HG03025 (cell line): ENCODE data around the gene MAP2K2.

ENCODE experiments used
- ATAC-seq: cut with Tn5 transposase; IDR thresholded peaks from one replicate; pipeline ENCODE4 v1.9.1; 2021; ENCODE audit warnings: mild to moderate bottlenecking, moderate library complexity; ENCODE audit not compliant: unreplicated experiment, low FRiP score

MAP2K2 gene

GRCh38 chr19:4100647-4101495 lies 23.1 kb downstream of the MAP2K2 start:
- ATAC-seq = no peak

GRCh38 chr19:4099041-4099764 lies 24.7 kb downstream of the MAP2K2 start:
- no peak for ATAC-seq

- no peak for ATAC-seq
Observed at GRCh38 chr19:4098493-4098892, 25.4 kb downstream of the MAP2K2 start.

GRCh38 chr19:4097501-4097900 lies 26.4 kb downstream of the MAP2K2 start:
- ATAC-seq = no peak

- ATAC-seq = no peak
Observed at GRCh38 chr19:4096049-4096892, 27.7 kb downstream of the MAP2K2 start.

- no peak for ATAC-seq
Observed at GRCh38 chr19:4095488-4095844, 28.5 kb downstream of the MAP2K2 start.

- ATAC-seq = no peak
Observed at GRCh38 chr19:4094761-4095487, 29.0 kb downstream of the MAP2K2 start.

- no peak for ATAC-seq
Observed at GRCh38 chr19:4094291-4094690, 29.6 kb downstream of the MAP2K2 start.

- ATAC-seq = no peak
Observed at GRCh38 chr19:4093643-4094175, 30.2 kb downstream of the MAP2K2 start.

- no peak for ATAC-seq
Observed at GRCh38 chr19:4090356-4091220, 33.3 kb downstream of the MAP2K2 start.

- no peak for ATAC-seq
Observed at GRCh38 chr19:4089946-4090345, 34.0 kb downstream of the MAP2K2 start.

GRCh38 chr19:4089400-4089908 lies 34.5 kb downstream of the MAP2K2 start:
- ATAC-seq = no peak

GRCh38 chr19:4088975-4089374 lies 34.9 kb downstream of the MAP2K2 start:
- ATAC-seq = no peak

GRCh38 chr19:4087787-4088679 lies 35.9 kb downstream of the MAP2K2 start:
- no peak for ATAC-seq

- no peak for ATAC-seq
Observed at GRCh38 chr19:4086411-4086867, 37.5 kb downstream of the MAP2K2 start.

- no peak for ATAC-seq
Observed at GRCh38 chr19:4084547-4084877, 39.4 kb downstream of the MAP2K2 start.

- ATAC-seq = no peak
Observed at GRCh38 chr19:4083677-4084546, 40.0 kb downstream of the MAP2K2 start.
